ENCODE measurements around the gene MAPKAPK5. TPM values are rescaled to one million over a fixed set of nuclear protein-coding genes. Genes with fewer than 3 reads are reported as not detected.
"Not testable (repeated sequence)": the region's sequence is repeated elsewhere in the genome, so short reads cannot be mapped to it uniquely, and the experiment has no call there.

MAPKAPK5 gene
- polyA plus RNA-seq, 3 donors = 25.3 to 58.2 (median 28.2) TPM

GRCh38 chr12:111812881-111813741 is 28.9 kb upstream of the MAPKAPK5 start:
- TF ChIP-seq CTCF (IDR thresholded peaks at IDR 0.05) = peak; percentile 80
- Histone ChIP-seq H3K9me3 (replicated peaks in 1 of 2; ENCODE audit: control insufficient read depth in 1 of 2, insufficient read depth in 1 of 2, low read length in 2 of 2) (no peaks in the 10 kb centered on the region), H3K27me3 (ENCODE audit: control insufficient read depth in 2 of 2, insufficient read depth in 2 of 2, low read length in 2 of 2) (no peaks in the 10 kb centered on the region), H3K4me1 (ENCODE audit: control insufficient read depth in 1 of 2, insufficient read depth in 2 of 2, low read length in 2 of 2) (peaks cover 8 to 13% of the 10 kb centered on the region in 2 donors), H2AFZ (ENCODE audit: insufficient read depth, low read depth, low read length, poor library complexity, severe bottlenecking) (no peak overlapping the region), H3K79me2 (ENCODE audit: insufficient read depth, low read length) (no peaks in the 10 kb centered on the region), H3K9ac (ENCODE audit: insufficient read depth, low read length, poor library complexity, severe bottlenecking) (no peak overlapping the region), H3K4me3 (replicated peaks in 1 of 3; ENCODE audit: low read depth in 2 of 3, low read length in 3 of 3) (no peak overlapping the region), H3K4me2 (replicated peaks; ENCODE audit: extremely low read depth, low read length, poor library complexity, severe bottlenecking) (no peak overlapping the region), H3K27ac (ENCODE audit: low read depth in 1 of 2, low read length in 2 of 2) (peak overlapping the region in 1 of 2 donors; percentile 32), H3K36me3 (replicated peaks in 1 of 2; ENCODE audit: control insufficient read depth in 1 of 2, insufficient read depth in 2 of 2, low read length in 2 of 2) (peaks cover 36 to 38% of the 10 kb centered on the region in 2 donors), H4K20me1 (ENCODE audit: insufficient read depth, low read length) (peaks cover 12% of the 10 kb centered on the region)
- no peak overlapping the region for H3K4me3 Mint-ChIP-seq
- DNase-seq = peak; percentile 61 to 78 (median 73)
- peaks cover 23% of the 10 kb centered on the region for H3K4me1 Mint-ChIP-seq
- 60% methylated on average over 1 of the region's 13 CpGs for WGBS (ENCODE audit: insufficient coverage)
- intact Hi-C loops (cut with micrococcal nuclease) = loop anchor here (2.0 to 10.0 kb wide), 2 partner anchors 58 to 60 kb away; no protein-coding TSS in a partner anchor
- H3K9me3 Mint-ChIP-seq = peaks cover 0 to 5% (median 0%) of the 10 kb centered on the region in 7 donors
- H3K36me3 Mint-ChIP-seq = peaks cover 42 to 54% of the 10 kb centered on the region in 2 donors
- no peaks in the 10 kb centered on the region for H3K27me3 Mint-ChIP-seq (ENCODE audit: low read depth in 3 of 3)
- peak overlapping the region in 5 of 7 donors; percentile 1 to 75 (median 65) for H3K27ac Mint-ChIP-seq

GRCh38 chr12:111816065-111816615 is 25.9 kb upstream of the MAPKAPK5 start:
- Mint-ChIP-seq H3K27ac (peak overlapping the region in 2 of 7 donors; percentile 32 to 57), H3K9me3 (peaks cover 0 to 5% (median 0%) of the 10 kb centered on the region in 7 donors), H3K4me3 (no peak overlapping the region), H3K36me3 (peaks cover 15 to 24% of the 10 kb centered on the region in 2 donors), H3K4me1 (peaks cover 23% of the 10 kb centered on the region), H3K27me3 (ENCODE audit: low read depth in 3 of 3) (no peaks in the 10 kb centered on the region)
- no peak for DNase-seq
- no peak overlapping the region for H3K9ac ChIP-seq (ENCODE audit: insufficient read depth, low read length, poor library complexity, severe bottlenecking)
- H3K4me3 ChIP-seq (replicated peaks in 1 of 3; ENCODE audit: low read depth in 2 of 3, low read length in 3 of 3) = no peak overlapping the region
- H4K20me1 ChIP-seq (ENCODE audit: insufficient read depth, low read length) = no peaks in the 10 kb centered on the region
- H3K4me2 ChIP-seq (replicated peaks; ENCODE audit: extremely low read depth, low read length, poor library complexity, severe bottlenecking) = no peak overlapping the region
- H3K36me3 ChIP-seq (replicated peaks in 1 of 2; ENCODE audit: control insufficient read depth in 1 of 2, insufficient read depth in 2 of 2, low read length in 2 of 2) = peaks cover 7 to 8% of the 10 kb centered on the region in 2 donors
- H3K27me3 ChIP-seq (ENCODE audit: control insufficient read depth in 2 of 2, insufficient read depth in 2 of 2, low read length in 2 of 2) = no peaks in the 10 kb centered on the region
- H3K4me1 ChIP-seq (ENCODE audit: control insufficient read depth in 1 of 2, insufficient read depth in 2 of 2, low read length in 2 of 2) = peaks cover 8 to 13% of the 10 kb centered on the region in 2 donors
- H2AFZ ChIP-seq (ENCODE audit: insufficient read depth, low read depth, low read length, poor library complexity, severe bottlenecking) = no peak overlapping the region
- 89% methylated on average over 4 of the region's 6 CpGs for WGBS (ENCODE audit: insufficient coverage)
- intact Hi-C loops (cut with micrococcal nuclease) = loop anchor here in 1 of 2 donors (10.0 kb wide), 1 partner anchor 61 kb away; no protein-coding TSS in a partner anchor
- no peak for TF ChIP-seq CTCF (IDR thresholded peaks at IDR 0.05)
- H3K27ac ChIP-seq (ENCODE audit: low read depth in 1 of 2, low read length in 2 of 2) = no peak overlapping the region
- H3K9me3 ChIP-seq (replicated peaks in 1 of 2; ENCODE audit: control insufficient read depth in 1 of 2, insufficient read depth in 1 of 2, low read length in 2 of 2) = no peaks in the 10 kb centered on the region
- H3K79me2 ChIP-seq (ENCODE audit: insufficient read depth, low read length) = no peaks in the 10 kb centered on the region

- Histone ChIP-seq H3K4me1 (ENCODE audit: control insufficient read depth in 1 of 2, insufficient read depth in 2 of 2, low read length in 2 of 2) (peaks cover 12 to 17% of the 10 kb centered on the region in 2 donors), H3K27ac (ENCODE audit: low read depth in 1 of 2, low read length in 2 of 2) (peak overlapping the region in 1 of 2 donors; percentile 15)
- not testable (repeated sequence) for H3K36me3 ChIP-seq (replicated peaks in 1 of 2; ENCODE audit: control insufficient read depth in 1 of 2, insufficient read depth in 2 of 2, low read length in 2 of 2); H3K79me2 ChIP-seq (ENCODE audit: insufficient read depth, low read length); H4K20me1 ChIP-seq (ENCODE audit: insufficient read depth, low read length); H3K4me3 ChIP-seq (replicated peaks in 1 of 3; ENCODE audit: low read depth in 2 of 3, low read length in 3 of 3); H2AFZ ChIP-seq (ENCODE audit: insufficient read depth, low read depth, low read length, poor library complexity, severe bottlenecking); H3K9me3 ChIP-seq (replicated peaks in 1 of 2; ENCODE audit: control insufficient read depth in 1 of 2, insufficient read depth in 1 of 2, low read length in 2 of 2); DNase-seq; H3K9ac ChIP-seq (ENCODE audit: insufficient read depth, low read length, poor library complexity, severe bottlenecking); H3K27ac Mint-ChIP-seq; H3K27me3 Mint-ChIP-seq (ENCODE audit: low read depth in 3 of 3); H3K4me2 ChIP-seq (replicated peaks; ENCODE audit: extremely low read depth, low read length, poor library complexity, severe bottlenecking); H3K4me3 Mint-ChIP-seq; H3K9me3 Mint-ChIP-seq; H3K27me3 ChIP-seq (ENCODE audit: control insufficient read depth in 2 of 2, insufficient read depth in 2 of 2, low read length in 2 of 2)
- WGBS (ENCODE audit: insufficient coverage) = 63% methylated on average over 3 of the region's 3 CpGs
- intact Hi-C loops (cut with micrococcal nuclease) = loop anchor here in 1 of 2 donors (10.0 kb wide), 1 partner anchor 62 kb away; no protein-coding TSS in a partner anchor
- Mint-ChIP-seq H3K36me3 (peaks cover 10 to 16% of the 10 kb centered on the region in 2 donors), H3K4me1 (peaks cover 30% of the 10 kb centered on the region)
Measured at GRCh38 chr12:111816898-111817297, 25.1 kb upstream of the MAPKAPK5 start.
